GM12878 (cell line): Measurements from ENCODE around the gene SHROOM1. TPM values are rescaled to one million over a fixed set of nuclear protein-coding genes. Genes with fewer than 3 reads are reported as not detected.
"Not testable (repeated sequence)": the region's sequence is repeated elsewhere in the genome, so short reads cannot be mapped to it uniquely, and the experiment has no call there.

Experiments used
- ATAC-seq: fragments of 200-7000 bp; cut with Tn5 transposase; 3 replicates; pipeline ENCODE4 v1.9.1; 2020; ENCODE audit warnings: mild to moderate bottlenecking, moderate library complexity
- BruUV-seq: library from RNA; stranded (reverse); fragments of 400-500 nt; replicated peaks from 2 replicates; lab custom pipeline; 2021; lab: Mats Ljungman, UMichigan
- CTCF ChIA-PET: fragments of 300-600 bp; sonication (Branson Sonifier 250); formaldehyde crosslinking; extraction: SDS; loops from one replicate; lab custom pipeline; 2021; ENCODE audit warnings: inconsistent platforms; lab: Yijun Ruan, JAX
- POLR2A ChIA-PET: fragments of 350-600 bp; formaldehyde crosslinking; extraction: SDS; loops from one replicate; lab custom pipeline; 2021; ENCODE audit warnings: inconsistent platforms; lab: Charles Lee
- RAD21 ChIA-PET: fragments of 300-600 bp; sonication (Branson Sonifier 250); formaldehyde crosslinking; loops from one replicate; lab custom pipeline; 2023; ENCODE audit warnings: antibody characterized with exemption; ENCODE audit not compliant: unreplicated experiment; lab: Charles Lee
- SMC1A ChIA-PET: fragments of 300-600 bp; sonication (Branson Sonifier 250); formaldehyde crosslinking; loops from one replicate; lab custom pipeline; 2023; ENCODE audit not compliant: unreplicated experiment, uncharacterized antibody; lab: Charles Lee
- DNase-seq: peaks from one replicate; pipeline ENCODE4 v3.0.0-alpha.2; 2011; ENCODE audit warnings: low read depth, low spot score
- FAIRE-seq: peaks from 3 replicates; lab custom pipeline; 2011; peaks lifted over from hg19 to GRCh38; lab: Jason Lieb, UNC
- H2AFZ ChIP-seq: 2 replicates; pipeline ENCODE4 v1.6.0; 2011; ENCODE audit warnings: low read depth, low read length, control low read depth; ENCODE audit not compliant: control insufficient read depth
- H3K27ac ChIP-seq: 2 replicates; pipeline ENCODE4 v1.5.1; 2011; ENCODE audit warnings: control low read depth; ENCODE audit not compliant: control insufficient read depth, insufficient read depth
- H3K27me3 ChIP-seq, 2 experiments: replicated peaks in 1 of 2; 2 replicates each; pipeline versions ENCODE4 v1.6.0 to v1.6.1; 2011; ENCODE audit warnings: low read length in 1 of 2; ENCODE audit not compliant: control insufficient read depth in 2 of 2, insufficient read depth in 2 of 2
- H3K36me3 ChIP-seq, 2 experiments: 2 replicates each; pipeline ENCODE4 v1.5.1; 2011; ENCODE audit warnings: low read length in 1 of 2; ENCODE audit not compliant: control insufficient read depth in 2 of 2, insufficient read depth in 2 of 2
- H3K4me1 ChIP-seq: 2 replicates; pipeline ENCODE4 v1.6.1; 2011; ENCODE audit warnings: mild to moderate bottlenecking, low read length, moderate library complexity, mixed read lengths; ENCODE audit not compliant: control insufficient read depth, insufficient read depth
- H3K4me2 ChIP-seq: 2 replicates; pipeline ENCODE4 v1.6.0; 2011; ENCODE audit warnings: control low read depth; ENCODE audit not compliant: control insufficient read depth, insufficient read depth
- H3K4me3 ChIP-seq: fragments of 200-600 bp; sonication (generic); 2 replicates; pipeline ENCODE4 v1.5.1; 2016
- H3K79me2 ChIP-seq: 2 replicates; pipeline ENCODE4 v1.6.0; 2011; ENCODE audit warnings: low read length; ENCODE audit not compliant: control insufficient read depth, insufficient read depth
- H3K9ac ChIP-seq: 2 replicates; pipeline ENCODE4 v1.8.0; 2011; ENCODE audit warnings: low read length, control low read depth, mixed read lengths; ENCODE audit not compliant: control insufficient read depth, insufficient read depth
- H3K9me3 ChIP-seq: replicated peaks from 3 replicates; pipeline ENCODE4 v1.5.1; 2011; ENCODE audit warnings: mild to moderate bottlenecking, low read length; ENCODE audit not compliant: control insufficient read depth, insufficient read depth
- H4K20me1 ChIP-seq: 2 replicates; pipeline ENCODE4 v1.6.0; 2011; ENCODE audit not compliant: control insufficient read depth, insufficient read depth
- ATF7 ChIP-seq: fragments of 450-650 bp; IDR thresholded peaks from 2 replicates; pipeline ENCODE4 v1.6.1; 2016; ENCODE audit warnings: low read depth, mild to moderate bottlenecking
- CHD1 ChIP-seq: IDR thresholded peaks from 2 replicates; pipeline ENCODE4 v1.6.1; 2012; ENCODE audit warnings: low read depth, low read length, improper control_type of control experiment
- CTCF ChIP-seq, 3 experiments: IDR thresholded peaks in 2 of 3; conservative IDR thresholded peaks in 1 of 3; 2 replicates each; pipeline ENCODE4 v1.5.1; 2011; ENCODE audit warnings: low read depth in 3 of 3, low read length in 3 of 3, mild to moderate bottlenecking in 3 of 3, control low read depth in 2 of 3, moderate library complexity in 2 of 3, inconsistent platforms in 1 of 3, mixed read lengths in 1 of 3; ENCODE audit not compliant: control insufficient read depth in 2 of 3, insufficient read depth in 1 of 3; ENCODE audit errors: extremely low read depth in 1 of 3
- DPF2 ChIP-seq: fragments of 450-650 bp; IDR thresholded peaks from 2 replicates; pipeline ENCODE4 v1.6.1; 2017; ENCODE audit warnings: mild to moderate bottlenecking
- IKZF1 ChIP-seq: fragments of 450-650 bp; conservative IDR thresholded peaks from 2 replicates; pipeline ENCODE4 v1.6.1; 2017; ENCODE audit warnings: antibody characterized with exemption, mild to moderate bottlenecking
- NR2F1 ChIP-seq: fragments of 450-650 bp; conservative IDR thresholded peaks from 2 replicates; pipeline ENCODE4 v1.6.1; 2017; ENCODE audit warnings: mild to moderate bottlenecking
- PAX8 ChIP-seq: fragments of 450-650 bp; IDR thresholded peaks from 2 replicates; pipeline ENCODE4 v1.6.1; 2017; ENCODE audit warnings: mild to moderate bottlenecking, moderate library complexity
- POU2F2 ChIP-seq: IDR thresholded peaks from 3 replicates; pipeline ENCODE4 v1.6.1; 2011; ENCODE audit warnings: low read depth, mild to moderate bottlenecking, low read length, borderline replicate concordance
- RAD51 ChIP-seq: fragments of 450-650 bp; IDR thresholded peaks from 2 replicates; pipeline ENCODE4 v1.6.1; 2016; ENCODE audit warnings: moderate library complexity, mild to moderate bottlenecking, inconsistent platforms
- TCF12 ChIP-seq: IDR thresholded peaks from 2 replicates; pipeline ENCODE4 v1.6.1; 2011; ENCODE audit warnings: low read depth, mild to moderate bottlenecking, low read length
- WGBS: methylation state at CpG from one replicate; pipeline ENCODE4 v1.1.6; 2016; ENCODE audit warnings: low lambda C conversion rate; ENCODE audit not compliant: insufficient replicate concordance, insufficient coverage; ENCODE audit errors: missing lambda C conversion rate; 5-methylcytosine and 5-hydroxymethylcytosine counted together
- in situ Hi-C: fragments of 300-500 bp; cut with MboI; formaldehyde crosslinking; loops from 9 replicates; pipeline ENCODE4 v1.14.3; 2018; ENCODE audit warnings: mixed read lengths
- intact Hi-C: fragments of 100-400 bp; cut with micrococcal nuclease; formaldehyde crosslinking; loops from one replicate; pipeline ENCODE4 v1.14.2; 2022; ENCODE audit not compliant: unreplicated experiment
- polyA plus RNA-seq, 11 experiments: library from polyadenylated mRNA; depleted of rRNA in 4 of 11; unstranded in 6 of 11; stranded (reverse) in 5 of 11; fragments of >200 nt; fragmentation: Nextera tagmentation in 4 of 11; fragmentation: Illumina TruSeq in 1 of 11; extraction: Ambion mirVana in 4 of 11; extraction: Trizol in 1 of 11; gene quantifications; 1 replicate in 1 of 11; 2 replicates in 10 of 11; pipeline versions ENCODE4 v1.2.1 to v1.2.3, GENCODE V29; 2011 to 2016; ENCODE audit warnings: inconsistent platforms in 2 of 11, missing spikeins in 2 of 11, low read depth in 1 of 11
- total RNA-seq, 4 experiments: library from RNA; depleted of rRNA in 3 of 4; stranded (reverse); fragments of >200 nt in 3 of 4; fragmentation: Illumina TruSeq in 1 of 4; extraction: Trizol in 1 of 4; gene quantifications; 2 replicates each; pipeline versions ENCODE4 v1.2.1 to v1.2.3, GENCODE V29; 2013 to 2021
- TF ChIP-seq, protein P1 (sequence below): fragments of 450-650 bp; IDR thresholded peaks from 2 replicates; pipeline ENCODE4 v1.6.1; 2016; ENCODE audit warnings: mild to moderate bottlenecking
- TF ChIP-seq, protein P2 (sequence below): IDR thresholded peaks from 2 replicates; pipeline ENCODE4 v1.6.1; 2012; ENCODE audit warnings: low read depth, low read length, improper control_type of control experiment

Gene SHROOM1
- total and polyA plus RNA-seq, 10 of the 15 experiments (the other 5 are each of a cell fraction or from before 2014, with no cell fraction given), result 0.05 to 3.9 (median 1.3) TPM

DNA sequence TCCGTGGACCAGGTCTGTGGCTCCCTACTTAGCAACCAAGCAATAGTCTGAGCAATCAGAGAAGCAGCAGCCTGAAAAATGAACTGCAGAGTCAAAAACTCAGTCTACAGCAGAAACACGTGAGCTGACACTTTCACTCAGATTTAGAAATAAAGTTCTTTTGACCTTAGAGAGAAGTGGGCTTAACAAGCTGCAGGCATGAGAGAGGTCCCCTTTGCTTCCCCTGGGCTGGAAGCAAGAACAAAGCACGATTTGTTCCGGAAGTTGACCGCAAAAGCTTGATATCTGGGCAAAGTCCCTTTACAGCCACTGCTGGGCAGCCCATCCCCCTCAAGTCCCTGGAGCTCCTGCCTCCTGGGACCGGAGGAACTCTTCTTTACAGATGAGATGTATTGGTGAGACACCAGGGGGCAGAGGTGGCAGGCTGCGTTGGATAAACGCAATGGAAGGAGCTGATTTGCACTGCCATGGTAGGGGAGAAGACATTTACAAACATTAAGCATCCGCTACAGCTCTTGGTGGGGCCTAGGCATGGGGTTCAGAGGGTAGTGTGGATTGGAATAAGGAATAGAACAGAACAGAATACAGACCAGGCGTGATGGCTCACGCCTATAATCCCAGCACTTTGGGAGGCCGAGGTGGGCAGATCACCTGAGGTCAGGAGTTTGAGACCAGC, 23.1 kb downstream of the SHROOM1 start (continued):
- TF ChIP-seq, protein P1, sequence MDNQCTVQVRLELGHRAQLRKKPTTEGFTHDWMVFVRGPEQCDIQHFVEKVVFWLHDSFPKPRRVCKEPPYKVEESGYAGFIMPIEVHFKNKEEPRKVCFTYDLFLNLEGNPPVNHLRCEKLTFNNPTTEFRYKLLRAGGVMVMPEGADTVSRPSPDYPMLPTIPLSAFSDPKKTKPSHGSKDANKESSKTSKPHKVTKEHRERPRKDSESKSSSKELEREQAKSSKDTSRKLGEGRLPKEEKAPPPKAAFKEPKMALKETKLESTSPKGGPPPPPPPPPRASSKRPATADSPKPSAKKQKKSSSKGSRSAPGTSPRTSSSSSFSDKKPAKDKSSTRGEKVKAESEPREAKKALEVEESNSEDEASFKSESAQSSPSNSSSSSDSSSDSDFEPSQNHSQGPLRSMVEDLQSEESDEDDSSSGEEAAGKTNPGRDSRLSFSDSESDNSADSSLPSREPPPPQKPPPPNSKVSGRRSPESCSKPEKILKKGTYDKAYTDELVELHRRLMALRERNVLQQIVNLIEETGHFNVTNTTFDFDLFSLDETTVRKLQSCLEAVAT, result 0 out of 2 replicates have a peak, but pooled peaks have one; percentile 38
- TF ChIP-seq PAX8, result no peak
- peak; percentile 21; the same call in 1 of the 2 replicates for TF ChIP-seq ATF7
- peak; percentile 31; the same call in 1 of the 2 replicates for TF ChIP-seq TCF12
- 0 out of 2 replicates have a peak, but pooled peaks have one; percentile 29 for TF ChIP-seq RAD51
- 0 out of 2 replicates have a peak, but pooled peaks have one; percentile 24 for TF ChIP-seq DPF2
- TF ChIP-seq POU2F2, result no peak; the same call in 2 of the 3 replicates
- peak; percentile 3 to 45 (median 36); a peak in 3 of 6 replicates for TF ChIP-seq CTCF (IDR thresholded peaks at IDR 0.05 in 2 of 3, conservative IDR thresholded peaks at IDR 0.05 in 1 of 3; ENCODE audit: control insufficient read depth in 2 of 3, extremely low read depth in 1 of 3, insufficient read depth in 1 of 3, low read depth in 3 of 3, low read length in 3 of 3)
- TF ChIP-seq NR2F1, result peak; percentile 37
- TF ChIP-seq, protein P2, sequence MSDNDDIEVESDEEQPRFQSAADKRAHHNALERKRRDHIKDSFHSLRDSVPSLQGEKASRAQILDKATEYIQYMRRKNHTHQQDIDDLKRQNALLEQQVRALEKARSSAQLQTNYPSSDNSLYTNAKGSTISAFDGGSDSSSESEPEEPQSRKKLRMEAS, result no peak
- peak; percentile 67 for TF ChIP-seq IKZF1
- no peak for TF ChIP-seq CHD1

DNA sequence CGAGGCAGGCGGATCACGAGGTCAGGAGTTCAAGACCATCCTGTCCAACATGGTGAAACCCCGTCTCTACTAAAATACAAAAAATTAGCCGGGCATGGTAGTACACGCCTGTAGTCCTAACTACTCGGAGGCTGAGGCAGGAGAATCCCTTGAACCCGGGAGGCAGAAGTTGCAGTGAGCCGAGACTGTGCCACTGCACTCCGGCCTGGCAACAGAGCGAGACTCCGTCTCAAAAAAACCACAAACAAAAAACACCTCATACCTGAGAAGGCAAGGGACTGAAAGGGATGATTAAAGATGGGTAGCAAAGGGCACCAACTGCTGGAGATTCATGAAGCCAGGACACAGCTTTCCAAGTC, 23.7 kb downstream of the SHROOM1 start:
- H3K27me3 ChIP-seq, FAIRE-seq, H3K9ac ChIP-seq, H4K20me1 ChIP-seq, DNase-seq, intact Hi-C loops, ATAC-seq, H3K4me2 ChIP-seq, H3K4me1 ChIP-seq, in situ Hi-C loops, H3K36me3 ChIP-seq, H3K79me2 ChIP-seq, H2AFZ ChIP-seq, H3K27ac ChIP-seq, H3K4me3 ChIP-seq, H3K9me3 ChIP-seq, BruUV-seq: not testable (repeated sequence)
- RAD21 ChIA-PET, result interaction anchor here (0.6 to 6.5 kb wide), 17 partner anchors 9 to 379 kb away, joined by 3 to 106 read pairs (median 5); partner anchors contain the start of genes CCNI2 and SEPTIN8
- CTCF ChIA-PET, result interaction anchor here (0.6 to 9.0 kb wide), 24 partner anchors 10 to 280 kb away, joined by 3 to 159 read pairs (median 5); partner anchors contain the start of genes CCNI2, GDF9, KIF3A and UQCRQ
- SMC1A ChIA-PET, result interaction anchor here (0.6 to 6.0 kb wide), 24 partner anchors 9 to 437 kb away, joined by 3 to 99 read pairs (median 4); partner anchors contain the start of genes SEPTIN8 and SLC22A5
- POLR2A ChIA-PET, result interaction anchor here (0.9 to 6.2 kb wide), 7 partner anchors 10 to 147 kb away, joined by 3 to 41 read pairs (median 5); no protein-coding TSS in a partner anchor
- 86% methylated on average over 12 of the region's 12 CpGs for WGBS
